ENCODE results near the gene ZNF76.

The ZNF76 gene

GRCh38 chr6:35230950-35231349 lies 28.6 kb upstream of the ZNF76 start:
- TF ChIP-seq CTCF (IDR thresholded peaks at IDR 0.05; ENCODE audit: unreplicated experiment in 3 of 3), result no peak
- Mint-ChIP-seq H3K9me3 (no peaks in the 10 kb centered on the region), H3K4me3 (no peak overlapping the region), H3K27me3 (ENCODE audit: low read depth) (no peaks in the 10 kb centered on the region), H3K4me1 (peaks cover 5% of the 10 kb centered on the region), H3K36me3 (ENCODE audit: low read depth) (peaks cover 56% of the 10 kb centered on the region), H3K27ac (no peak overlapping the region)

DNA sequence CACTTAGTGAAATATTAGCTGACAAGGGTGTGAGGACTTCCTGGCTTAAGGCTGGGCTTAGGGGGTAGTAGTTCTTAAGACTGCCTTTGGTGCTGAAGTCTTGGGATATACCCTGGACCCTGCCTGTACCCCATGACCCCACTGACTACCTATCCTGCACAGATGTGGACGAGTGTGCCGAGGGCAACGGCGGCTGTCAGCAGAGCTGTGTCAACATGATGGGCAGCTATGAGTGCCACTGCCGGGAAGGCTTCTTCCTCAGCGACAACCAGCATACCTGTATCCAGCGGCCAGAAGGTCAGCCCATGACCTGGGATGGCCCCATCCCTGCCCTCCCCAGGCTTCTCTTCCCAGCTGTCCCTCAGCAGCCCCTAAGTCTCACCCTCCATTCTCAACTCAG lies 28.0 kb upstream of the ZNF76 start:
- Mint-ChIP-seq H3K27me3 (ENCODE audit: low read depth) (no peaks in the 10 kb centered on the region), H3K9me3 (no peaks in the 10 kb centered on the region), H3K27ac (no peak overlapping the region), H3K4me1 (peaks cover 5% of the 10 kb centered on the region), H3K36me3 (ENCODE audit: low read depth) (peaks cover 60% of the 10 kb centered on the region), H3K4me3 (no peak overlapping the region)
- no peak for TF ChIP-seq CTCF (IDR thresholded peaks at IDR 0.05; ENCODE audit: unreplicated experiment in 3 of 3)

DNA sequence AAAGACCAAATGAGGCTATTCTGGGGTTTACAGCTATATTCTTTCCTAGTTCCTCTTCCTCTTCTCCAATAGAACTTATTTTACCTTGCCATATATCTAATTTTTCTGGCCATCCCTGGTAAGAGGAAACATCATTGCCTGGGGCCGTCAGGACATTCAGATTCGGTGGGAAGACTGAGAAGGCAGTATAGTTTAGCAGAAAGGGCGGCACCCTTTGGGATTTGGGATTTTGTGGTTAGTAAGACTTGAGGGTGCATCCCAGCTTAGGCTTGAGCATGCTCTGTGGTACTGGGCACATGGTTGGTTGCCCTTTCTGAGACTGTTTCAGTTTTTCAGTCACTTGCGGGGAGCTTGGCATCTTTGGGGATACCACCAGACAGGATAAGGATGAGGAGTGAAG lies 24.6 kb upstream of the ZNF76 start:
- Mint-ChIP-seq H3K4me1 (peaks cover 32% of the 10 kb centered on the region), H3K4me3 (no peak overlapping the region), H3K27me3 (ENCODE audit: low read depth) (no peaks in the 10 kb centered on the region), H3K27ac (peak overlapping the region in 1 of 3 experiments; percentile 45), H3K9me3 (no peaks in the 10 kb centered on the region), H3K36me3 (ENCODE audit: low read depth) (peaks cover 68% of the 10 kb centered on the region)
- TF ChIP-seq CTCF (IDR thresholded peaks at IDR 0.05; ENCODE audit: unreplicated experiment in 3 of 3), result no peak

DNA sequence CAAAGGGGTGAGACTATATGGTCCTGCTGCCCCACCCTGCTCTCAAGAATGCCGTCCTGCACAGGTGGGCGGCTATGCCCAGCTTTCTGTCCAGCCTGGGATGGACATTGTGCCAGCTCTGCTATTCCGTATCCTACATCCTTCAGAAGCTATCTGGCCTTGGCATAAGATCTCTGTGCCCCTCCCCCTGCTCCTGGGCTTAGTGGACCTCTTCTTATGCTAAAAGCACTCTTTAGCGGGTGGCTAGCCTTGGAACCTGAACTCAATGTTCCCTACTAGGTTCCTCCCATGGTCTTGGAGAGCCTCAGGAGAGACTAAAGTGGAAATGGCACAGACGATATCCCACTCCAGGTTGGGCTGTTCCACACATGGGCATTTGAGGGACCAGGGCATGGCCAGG lies 23.3 kb upstream of the ZNF76 start:
- Mint-ChIP-seq H3K4me1 (peaks cover 34% of the 10 kb centered on the region), H3K4me3 (no peak overlapping the region), H3K9me3 (no peaks in the 10 kb centered on the region), H3K27me3 (ENCODE audit: low read depth) (no peaks in the 10 kb centered on the region), H3K36me3 (ENCODE audit: low read depth) (peaks cover 67% of the 10 kb centered on the region), H3K27ac (no peak overlapping the region)
- TF ChIP-seq CTCF (IDR thresholded peaks at IDR 0.05; ENCODE audit: unreplicated experiment in 3 of 3), result no peak

DNA sequence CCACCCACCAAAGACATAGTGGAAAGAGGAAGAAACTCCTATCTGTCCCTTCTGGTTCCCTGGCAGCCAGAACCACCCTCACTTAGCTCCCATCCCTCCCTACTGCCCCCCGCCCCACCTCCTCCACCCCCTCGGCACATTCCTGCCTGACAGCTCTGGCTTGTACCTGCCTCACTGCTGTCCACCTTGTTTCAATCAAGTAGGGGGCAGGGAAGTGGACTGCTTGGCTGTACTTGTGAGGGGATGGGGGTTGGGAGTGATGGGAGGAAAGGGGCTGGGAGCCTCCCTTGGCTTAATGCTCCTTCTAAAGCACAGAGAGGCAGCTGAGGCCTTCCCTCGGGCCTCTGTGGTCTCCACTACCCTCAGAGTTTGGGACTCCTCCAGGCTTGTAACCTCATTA lies 22.1 kb upstream of the ZNF76 start:
- peaks cover 56% of the 10 kb centered on the region for H3K36me3 Mint-ChIP-seq (ENCODE audit: low read depth)
- H3K4me1 Mint-ChIP-seq, result peaks cover 34% of the 10 kb centered on the region
- TF ChIP-seq CTCF (IDR thresholded peaks at IDR 0.05; ENCODE audit: unreplicated experiment in 3 of 3), result no peak

GRCh38 chr6:35238843-35239289 lies 20.7 kb upstream of the ZNF76 start:
- Mint-ChIP-seq H3K9me3 (no peaks in the 10 kb centered on the region), H3K36me3 (ENCODE audit: low read depth) (peaks cover 45% of the 10 kb centered on the region), H3K4me3 (no peak overlapping the region), H3K27me3 (ENCODE audit: low read depth) (no peaks in the 10 kb centered on the region), H3K4me1 (peaks cover 34% of the 10 kb centered on the region), H3K27ac (peak overlapping the region; percentile 38 to 82 (median 40))
- no peak for TF ChIP-seq CTCF (IDR thresholded peaks at IDR 0.05; ENCODE audit: unreplicated experiment in 3 of 3)

More for the DNA sequence above, 22.1 kb upstream of the ZNF76 start:
- Mint-ChIP-seq H3K9me3 (no peaks in the 10 kb centered on the region), H3K4me3 (no peak overlapping the region), H3K27ac (peak overlapping the region; percentile 38 to 82 (median 40)), H3K27me3 (ENCODE audit: low read depth) (no peaks in the 10 kb centered on the region)
